HPDE6-E6E7 (cell line): Measurements from ENCODE around the gene LTN1.
"Not testable (repeated sequence)": the region's sequence is repeated elsewhere in the genome, so short reads cannot be mapped to it uniquely, and the experiment has no call there.

Experiments
- DNase-seq: peaks from one replicate; pipeline ENCODE4 v3.0.0; 2011; ENCODE audit warnings: missing footprints; ENCODE audit errors: extremely low spot score

Gene LTN1, protein sequence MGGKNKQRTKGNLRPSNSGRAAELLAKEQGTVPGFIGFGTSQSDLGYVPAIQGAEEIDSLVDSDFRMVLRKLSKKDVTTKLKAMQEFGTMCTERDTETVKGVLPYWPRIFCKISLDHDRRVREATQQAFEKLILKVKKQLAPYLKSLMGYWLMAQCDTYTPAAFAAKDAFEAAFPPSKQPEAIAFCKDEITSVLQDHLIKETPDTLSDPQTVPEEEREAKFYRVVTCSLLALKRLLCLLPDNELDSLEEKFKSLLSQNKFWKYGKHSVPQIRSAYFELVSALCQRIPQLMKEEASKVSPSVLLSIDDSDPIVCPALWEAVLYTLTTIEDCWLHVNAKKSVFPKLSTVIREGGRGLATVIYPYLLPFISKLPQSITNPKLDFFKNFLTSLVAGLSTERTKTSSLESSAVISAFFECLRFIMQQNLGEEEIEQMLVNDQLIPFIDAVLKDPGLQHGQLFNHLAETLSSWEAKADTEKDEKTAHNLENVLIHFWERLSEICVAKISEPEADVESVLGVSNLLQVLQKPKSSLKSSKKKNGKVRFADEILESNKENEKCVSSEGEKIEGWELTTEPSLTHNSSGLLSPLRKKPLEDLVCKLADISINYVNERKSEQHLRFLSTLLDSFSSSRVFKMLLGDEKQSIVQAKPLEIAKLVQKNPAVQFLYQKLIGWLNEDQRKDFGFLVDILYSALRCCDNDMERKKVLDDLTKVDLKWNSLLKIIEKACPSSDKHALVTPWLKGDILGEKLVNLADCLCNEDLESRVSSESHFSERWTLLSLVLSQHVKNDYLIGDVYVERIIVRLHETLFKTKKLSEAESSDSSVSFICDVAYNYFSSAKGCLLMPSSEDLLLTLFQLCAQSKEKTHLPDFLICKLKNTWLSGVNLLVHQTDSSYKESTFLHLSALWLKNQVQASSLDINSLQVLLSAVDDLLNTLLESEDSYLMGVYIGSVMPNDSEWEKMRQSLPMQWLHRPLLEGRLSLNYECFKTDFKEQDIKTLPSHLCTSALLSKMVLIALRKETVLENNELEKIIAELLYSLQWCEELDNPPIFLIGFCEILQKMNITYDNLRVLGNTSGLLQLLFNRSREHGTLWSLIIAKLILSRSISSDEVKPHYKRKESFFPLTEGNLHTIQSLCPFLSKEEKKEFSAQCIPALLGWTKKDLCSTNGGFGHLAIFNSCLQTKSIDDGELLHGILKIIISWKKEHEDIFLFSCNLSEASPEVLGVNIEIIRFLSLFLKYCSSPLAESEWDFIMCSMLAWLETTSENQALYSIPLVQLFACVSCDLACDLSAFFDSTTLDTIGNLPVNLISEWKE (N-terminal part only)

GRCh38 chr21:28992526-28993292, at the start of gene LTN1:
LTN1 (minus strand) TSS chr21:28992877; CDS start chr21:28992805, 72 bp downstream.
- DNase-seq, result peak; percentile 97

GRCh38 chr21:29034678-29035077, 42.0 kb upstream of the LTN1 start:
- no peak for DNase-seq

GRCh38 chr21:29033871-29034270, 41.2 kb upstream of the LTN1 start:
- no peak for DNase-seq

GRCh38 chr21:29033301-29033700, 40.6 kb upstream of the LTN1 start:
- no peak for DNase-seq

- no peak for DNase-seq
Observed at GRCh38 chr21:29030909-29031308, 38.2 kb upstream of the LTN1 start.

- DNase-seq, result no peak
Observed at GRCh38 chr21:29029524-29029923, 36.8 kb upstream of the LTN1 start.

GRCh38 chr21:29025328-29025713, 32.6 kb upstream of the LTN1 start:
- no peak for DNase-seq

- DNase-seq, result peak; percentile 99
Observed at GRCh38 chr21:29024474-29025327, 32.0 kb upstream of the LTN1 start, which contains the start of gene USP16. USP16 (plus strand) TSS chr21:29024668; CDS start chr21:29027914, 3,246 bp downstream.

DNA sequence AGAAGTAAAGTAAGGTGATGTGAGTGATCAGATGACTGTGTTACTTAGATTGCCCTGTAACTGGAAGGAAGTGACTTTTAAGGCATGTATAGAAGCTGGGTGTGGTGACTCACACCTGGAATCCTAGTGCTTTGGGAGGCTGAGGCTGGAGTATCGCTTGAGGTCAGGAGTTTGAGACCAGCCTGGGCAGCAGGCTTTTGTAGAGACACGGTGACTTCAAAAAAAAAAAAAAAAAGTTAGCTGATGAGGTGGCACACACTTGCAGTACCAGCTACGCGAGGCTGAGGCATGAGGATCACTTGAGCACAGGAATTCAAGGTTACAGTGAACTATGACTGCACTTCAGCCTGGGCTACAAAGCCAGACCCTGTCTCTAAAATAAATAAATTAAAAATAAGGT, 29.5 kb upstream of the LTN1 start:
- DNase-seq, result no peak

DNA sequence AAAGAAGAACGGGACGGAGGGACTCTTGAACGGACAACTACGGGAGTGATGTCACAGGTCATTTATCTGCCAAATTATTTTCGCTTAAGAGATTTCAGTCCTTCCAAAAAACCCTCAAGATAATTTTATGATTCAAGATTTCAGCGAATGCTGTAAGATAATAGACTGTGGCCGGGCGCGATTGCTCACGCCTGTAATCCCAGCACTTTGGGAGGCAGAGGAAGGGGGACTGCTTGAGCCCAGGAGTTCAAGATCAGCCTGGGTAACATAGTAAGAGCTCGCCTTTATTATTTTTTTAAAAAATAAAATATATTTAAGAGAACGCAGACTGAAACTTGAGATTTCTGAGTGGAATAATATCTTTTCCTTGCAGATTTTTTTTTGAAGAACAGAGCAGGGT, 25.9 kb upstream of the LTN1 start:
- no peak for DNase-seq

- DNase-seq, result no peak
Observed at GRCh38 chr21:29017639-29018237, 25.1 kb upstream of the LTN1 start.

DNA sequence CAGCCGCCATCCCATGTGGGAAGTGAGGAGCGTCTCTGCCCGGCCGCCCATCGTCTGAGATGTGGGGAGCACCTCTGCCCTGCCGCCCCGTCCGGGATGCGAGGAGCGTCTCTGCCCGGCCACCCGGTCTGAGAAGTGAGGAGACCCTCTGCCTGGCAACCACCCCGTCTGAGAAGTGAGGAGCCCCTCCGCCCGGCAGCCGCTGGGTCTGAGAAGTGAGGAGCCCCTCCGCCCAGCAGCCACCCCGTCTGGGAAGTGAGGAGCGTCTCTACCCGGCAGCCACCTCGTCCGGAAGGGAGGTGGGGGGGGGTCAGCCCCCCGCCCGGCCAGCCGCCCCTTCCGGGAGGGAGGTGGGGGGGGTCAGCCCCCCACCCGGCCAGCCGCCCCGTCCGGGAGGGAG, 18.6 kb upstream of the LTN1 start:
- DNase-seq, result not testable (repeated sequence)

- DNase-seq, result no peak
Observed at GRCh38 chr21:29008367-29008766, 15.7 kb upstream of the LTN1 start.

DNA sequence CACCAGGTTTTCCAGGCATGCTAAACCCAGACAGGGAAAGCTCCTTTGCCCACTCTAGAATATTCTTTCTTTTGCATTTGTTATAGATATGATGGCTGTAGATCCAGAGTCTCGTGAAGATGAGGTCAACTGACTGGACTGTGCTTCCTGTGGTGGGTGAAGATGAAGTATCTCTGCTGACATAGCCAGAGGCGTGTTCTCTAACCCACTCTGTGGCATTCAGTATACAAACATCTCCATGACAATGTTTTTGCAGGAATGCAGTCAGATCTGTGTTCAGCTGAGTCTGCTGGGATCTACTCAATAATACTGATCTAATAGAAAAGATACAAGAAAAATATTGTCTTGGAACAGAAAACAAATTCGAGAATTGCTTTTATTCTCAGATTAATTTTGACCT, 15.1 kb upstream of the LTN1 start:
- no peak for DNase-seq

DNA sequence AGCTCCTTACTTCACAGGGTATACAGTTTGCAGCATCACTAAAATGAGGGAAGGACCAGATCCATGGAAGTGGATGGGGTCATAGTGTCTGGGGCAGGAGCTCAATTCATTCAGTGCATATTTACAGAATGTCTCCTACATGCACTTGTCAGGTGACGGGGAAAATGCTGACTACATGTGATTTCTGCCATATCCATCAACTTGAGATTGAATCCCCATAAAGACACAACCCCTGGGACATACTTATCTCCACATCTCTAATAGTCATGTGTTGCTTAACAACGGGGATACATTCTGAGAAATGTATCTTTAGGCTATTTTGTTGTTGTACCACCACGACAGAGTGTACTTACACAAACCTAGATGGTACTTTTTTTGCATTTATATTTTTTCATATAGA, 14.5 kb upstream of the LTN1 start:
- DNase-seq, result no peak

DNA sequence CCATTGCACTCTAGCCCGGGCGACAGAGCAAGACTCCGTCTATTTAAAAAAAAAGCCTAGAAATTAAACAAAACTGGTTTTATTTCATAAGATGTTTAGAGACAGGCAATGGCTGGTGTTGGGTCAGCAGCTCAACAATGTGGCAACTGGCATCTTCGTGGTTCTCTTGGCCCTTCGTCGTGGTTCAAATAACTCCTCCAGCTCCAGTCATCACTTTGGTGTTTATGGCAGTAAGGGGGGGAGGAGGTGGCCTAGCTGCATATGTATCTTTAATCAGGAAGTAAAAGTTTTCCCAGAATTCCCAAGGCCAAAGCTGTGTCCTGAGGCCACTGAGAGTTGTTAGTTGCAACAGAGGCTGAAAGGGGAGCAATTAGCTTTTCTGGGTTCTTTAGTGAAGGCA, 13.0 kb upstream of the LTN1 start:
- DNase-seq, result no peak

GRCh38 chr21:29002442-29003144, 9.9 kb upstream of the LTN1 start:
- DNase-seq, result peak; percentile 95

GRCh38 chr21:28993293-28993629, 584 bp upstream of the LTN1 start:
- DNase-seq, result no peak

DNA sequence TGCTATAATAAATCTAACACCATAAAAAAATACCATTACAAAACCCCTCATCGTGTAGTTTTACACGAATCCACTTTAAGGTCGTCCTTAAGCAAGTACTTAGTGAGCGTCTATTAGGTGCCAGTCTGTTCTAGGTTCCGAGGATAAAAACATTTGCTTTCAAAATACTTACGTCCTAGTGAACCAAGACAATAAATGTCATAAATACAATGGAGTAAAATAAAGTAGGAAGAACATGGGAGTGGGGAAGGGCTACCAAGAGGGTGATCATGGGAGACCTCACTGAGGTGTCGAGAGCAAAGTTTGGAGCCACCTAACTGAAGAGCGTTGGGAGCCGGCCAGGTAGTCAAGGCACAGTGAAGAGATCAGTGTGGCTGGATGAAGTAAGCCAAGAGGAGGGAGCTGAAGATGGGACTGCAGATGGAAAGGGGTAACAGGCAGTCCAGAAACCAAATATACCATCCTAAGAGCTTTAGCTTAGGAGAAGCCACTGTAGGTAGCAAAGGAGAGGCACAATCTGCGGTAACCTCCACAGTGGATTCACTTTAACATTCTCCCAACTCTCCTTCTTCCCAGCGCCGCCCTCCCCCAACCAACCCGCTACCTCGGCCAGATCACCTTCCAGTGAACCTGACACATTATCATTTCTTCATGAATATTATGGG, 684 bp downstream of the LTN1 start:
- peak; percentile 5 for DNase-seq
